GM18507 (cell line): ENCODE results near the gene USP51.
"Not testable (repeated sequence)": the region's sequence is repeated elsewhere in the genome, so short reads cannot be mapped to it uniquely, and the experiment has no call there.

Source experiments
- DNase-seq: peaks from one replicate; pipeline ENCODE4 v3.0.0; 2011; ENCODE audit warnings: low read depth; ENCODE audit not compliant: insufficient read length; ENCODE audit errors: extremely low spot score
- FAIRE-seq: peaks from 2 replicates; lab custom pipeline; 2011; peaks lifted over from hg19 to GRCh38; lab: Jason Lieb, UNC

Gene USP51

DNA sequence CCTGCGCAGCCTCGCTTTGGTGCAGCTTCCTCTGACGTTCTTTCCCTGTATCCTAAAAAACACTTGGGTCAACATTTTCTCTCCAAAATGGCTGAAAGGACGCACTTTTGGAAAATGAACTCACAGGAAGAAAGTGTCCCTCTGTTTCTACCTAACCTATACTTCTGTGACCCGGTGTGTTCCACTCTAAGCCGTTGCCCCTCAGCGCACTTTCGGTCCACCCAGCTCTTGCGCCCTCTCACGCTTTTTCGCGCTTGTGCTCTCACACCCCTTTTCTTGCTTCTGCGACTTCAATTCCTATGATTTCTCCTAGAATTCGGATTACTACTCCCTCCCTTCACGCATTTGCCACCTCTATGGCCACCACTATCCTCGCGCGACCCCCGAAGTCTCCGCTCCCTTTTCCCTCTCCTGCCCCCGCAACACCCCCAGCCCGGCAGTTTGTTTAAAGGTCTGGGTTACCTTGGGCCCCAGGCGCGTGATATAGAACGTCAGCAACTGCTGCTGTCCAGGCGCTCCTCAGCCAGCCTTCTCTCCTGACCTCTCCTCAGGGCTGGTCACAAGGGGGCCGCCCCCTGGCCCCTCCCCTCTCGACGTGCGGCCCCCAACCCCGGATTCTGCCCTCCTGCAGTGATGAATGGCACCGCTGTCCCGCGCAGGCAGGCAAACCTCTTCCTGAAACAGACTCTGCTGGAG, at the start of gene USP51:
Gene USP51, minus strand, starts transcription at position 535 of the 696 bp plus-strand sequence. CDS start 909 bp downstream, outside the sequence.
- no peak for DNase-seq
- FAIRE-seq, result peak; percentile 84

DNA sequence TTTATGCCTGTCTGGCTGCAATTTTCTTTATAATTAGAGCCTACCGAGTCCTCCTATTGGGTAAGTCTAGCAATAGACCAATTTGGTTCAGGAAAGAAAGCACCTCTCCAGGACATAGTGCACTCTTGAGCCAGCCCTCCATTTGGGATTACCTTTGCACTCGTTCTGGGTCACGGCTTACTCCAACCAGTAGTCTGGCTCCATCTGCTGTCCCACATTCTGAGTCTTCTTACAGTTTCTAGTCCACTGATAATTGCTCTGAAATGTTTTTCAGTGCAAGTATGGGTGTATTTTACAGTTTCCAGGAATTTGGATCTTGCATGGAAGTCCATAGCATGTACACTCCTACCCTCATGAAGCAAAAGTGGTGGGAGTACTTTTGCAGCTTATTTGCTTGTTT, 34.8 kb upstream of the USP51 start:
- no peak for DNase-seq
- no peak for FAIRE-seq

DNA sequence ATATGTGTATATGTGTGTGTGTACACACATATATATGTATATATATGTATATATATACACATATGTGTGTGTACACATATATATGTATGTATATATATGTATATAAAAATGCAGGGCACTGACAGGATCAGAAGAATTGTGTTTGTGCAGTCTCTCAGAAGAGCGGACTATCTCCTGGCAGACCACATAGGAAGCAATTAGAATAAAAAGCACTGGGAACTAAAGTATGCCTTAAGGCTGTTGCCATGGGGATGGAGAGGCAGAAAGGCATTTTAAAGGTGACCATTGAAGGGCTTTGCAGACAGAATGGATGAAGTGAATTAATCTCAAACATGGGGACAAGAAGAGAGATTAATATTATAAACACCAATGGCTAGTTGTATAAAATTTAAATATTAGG, 33.7 kb upstream of the USP51 start:
- DNase-seq (no peak), FAIRE-seq (no peak)

DNA sequence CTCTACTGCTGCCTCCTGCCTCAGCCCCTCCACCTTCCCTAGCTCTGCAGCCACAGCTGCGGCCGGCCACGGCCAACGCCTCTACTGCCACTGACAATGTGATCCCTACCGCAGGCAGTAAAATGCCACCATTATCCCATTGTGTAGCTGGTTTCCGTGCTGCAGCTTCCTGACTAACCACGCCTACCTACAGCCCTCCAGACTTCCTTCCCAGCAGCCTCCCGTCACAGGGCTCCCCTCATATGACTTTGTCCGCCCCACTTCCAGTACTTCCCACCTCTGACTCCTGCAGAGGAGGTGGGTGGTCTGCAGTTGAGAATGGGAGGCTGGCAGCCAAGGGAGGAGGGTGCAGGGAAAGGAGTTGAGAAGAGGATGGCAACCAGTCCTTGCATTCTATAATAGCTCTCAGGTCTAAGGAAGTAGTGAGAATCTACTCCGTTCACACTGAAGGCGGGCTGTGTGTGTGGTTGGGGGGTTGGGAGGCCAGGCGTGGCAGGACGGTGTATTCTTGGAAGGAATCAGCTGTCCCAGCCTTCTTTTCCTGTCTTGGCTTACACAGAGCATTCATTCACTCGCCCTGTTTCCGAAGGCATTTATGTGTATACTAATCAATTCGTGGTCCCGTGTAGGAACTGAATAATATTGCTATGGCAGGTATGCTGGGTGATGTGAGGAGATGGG, 33.1 kb upstream of the USP51 start:
- no peak for FAIRE-seq

DNA sequence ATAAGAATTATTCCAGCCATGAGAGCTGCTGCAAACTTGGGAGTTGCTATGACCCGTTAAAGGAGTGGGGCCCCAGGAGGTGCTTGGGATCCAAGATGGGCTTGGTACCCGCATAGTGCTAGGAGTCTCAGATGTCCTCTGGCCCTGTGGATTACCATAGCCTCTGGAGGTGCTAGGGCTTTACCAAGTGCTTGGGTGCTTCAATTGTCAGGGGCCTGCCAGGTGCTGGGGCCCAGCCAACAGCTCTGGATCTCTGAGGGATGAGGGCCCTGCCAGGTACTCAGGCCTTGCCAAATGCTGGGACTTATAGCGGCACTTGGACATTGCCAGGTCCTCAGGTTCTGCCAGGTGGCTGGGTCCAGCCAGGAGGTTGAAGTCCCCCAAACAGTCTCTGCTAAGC, 32.0 kb upstream of the USP51 start:
- DNase-seq (no peak), FAIRE-seq (no peak)

More for the DNA sequence above, 33.1 kb upstream of the USP51 start:
- DNase-seq, result no peak

DNA sequence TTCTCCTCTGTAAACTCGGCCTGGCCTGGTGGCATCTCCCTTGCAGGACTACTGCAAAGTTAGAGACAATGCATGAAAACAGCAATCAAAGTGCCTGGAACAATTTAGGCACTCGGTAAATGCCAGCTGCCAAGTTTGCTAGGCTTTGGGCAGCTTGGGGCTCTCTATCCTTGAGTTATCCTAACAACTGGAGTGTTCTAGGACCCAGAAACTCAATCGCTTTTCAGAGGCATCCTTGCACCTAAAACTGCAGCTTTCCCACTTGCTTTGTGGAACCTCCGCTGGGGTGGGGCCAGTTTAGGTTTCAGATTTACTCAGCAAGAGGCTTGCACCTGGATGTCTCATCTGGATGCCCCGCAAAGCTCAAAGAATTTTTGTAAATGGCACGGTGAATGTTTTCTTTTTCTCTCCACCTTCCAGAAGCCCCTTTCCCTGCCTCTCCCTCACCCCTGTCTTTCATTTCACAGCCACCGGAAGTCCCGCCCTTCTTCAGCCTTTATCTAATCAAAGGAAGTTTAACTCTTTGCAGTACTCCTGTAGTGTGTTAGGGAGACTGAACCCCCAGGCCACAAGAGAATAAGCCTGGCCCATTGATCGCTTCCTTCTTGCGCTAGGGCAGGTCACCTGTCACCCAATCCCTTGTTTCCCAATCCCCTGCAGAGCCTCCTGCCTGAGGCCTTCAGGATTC, 27.3 kb upstream of the USP51 start:
- DNase-seq, result not testable (repeated sequence)
- FAIRE-seq, result peak; percentile 85

DNA sequence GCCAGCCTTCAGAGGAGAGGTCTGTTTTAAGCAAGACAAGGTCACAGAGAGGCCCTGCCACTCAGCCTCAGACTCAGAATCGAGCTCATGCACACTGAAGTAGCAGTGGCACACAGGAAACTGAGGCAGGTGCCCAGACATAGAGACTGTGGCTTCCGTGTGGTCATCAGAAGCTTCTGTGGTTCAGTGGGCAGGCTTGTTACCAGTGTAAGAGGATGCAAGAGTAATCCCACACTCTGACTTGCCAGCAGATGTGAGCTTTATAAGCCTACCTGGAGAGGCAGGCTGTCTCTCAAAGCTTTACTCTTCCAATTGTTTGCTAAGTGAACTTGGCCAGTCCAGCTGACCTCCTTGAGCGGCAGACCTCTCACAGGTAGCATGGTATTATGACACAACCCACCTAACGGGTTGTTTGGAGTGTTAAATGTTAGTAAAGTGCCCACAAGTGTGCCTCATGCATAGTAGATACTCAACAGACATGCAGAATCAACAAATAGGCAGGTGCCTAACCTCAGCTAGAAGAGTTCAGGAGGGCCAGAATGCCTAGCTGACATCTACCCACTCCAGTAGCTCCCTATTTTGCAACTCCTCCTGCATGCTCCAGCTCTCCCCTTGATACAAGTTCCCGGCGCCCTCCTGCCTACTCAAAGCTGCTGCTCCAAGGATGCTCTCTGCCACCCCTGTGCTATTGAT, 23.5 kb upstream of the USP51 start:
- DNase-seq, result not testable (repeated sequence)

DNA sequence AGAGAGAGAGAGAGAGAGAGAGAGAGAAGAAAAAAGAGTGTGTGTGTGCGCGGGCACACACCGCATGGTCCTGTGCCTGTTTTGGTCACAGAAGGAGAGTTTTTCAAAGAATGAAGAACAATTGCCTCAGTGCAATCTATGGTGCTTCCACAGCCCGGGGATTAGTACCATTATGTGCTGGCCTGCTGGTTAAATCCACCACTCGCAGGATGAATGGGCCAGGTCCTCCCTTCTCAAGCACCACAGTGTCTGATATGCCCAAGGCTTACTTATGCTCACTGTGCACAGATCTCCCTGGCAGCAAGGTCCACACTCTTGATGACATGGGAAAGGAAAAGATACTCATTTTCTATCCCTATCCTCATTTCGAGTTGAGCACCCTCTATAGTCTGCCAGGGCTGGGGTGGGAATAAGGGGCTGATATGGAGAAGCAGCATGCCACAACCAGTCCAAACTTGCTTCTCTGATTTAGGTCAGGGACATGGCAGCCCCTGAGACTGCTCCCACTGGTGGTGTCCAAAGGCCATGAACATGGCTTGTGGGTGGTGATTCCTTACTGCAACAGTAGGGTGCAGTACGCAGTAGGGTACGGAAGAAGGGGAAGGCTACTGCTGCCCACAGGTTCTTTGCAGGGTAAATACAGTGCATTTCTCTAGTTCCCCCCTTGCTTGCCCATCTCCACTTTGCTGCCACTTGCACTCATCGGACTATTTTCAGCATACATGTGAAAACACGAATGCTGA, 18.9 kb upstream of the USP51 start:
- peak; percentile 84 for FAIRE-seq

More for the DNA sequence above, 23.5 kb upstream of the USP51 start:
- FAIRE-seq, result peak; percentile 72

DNA sequence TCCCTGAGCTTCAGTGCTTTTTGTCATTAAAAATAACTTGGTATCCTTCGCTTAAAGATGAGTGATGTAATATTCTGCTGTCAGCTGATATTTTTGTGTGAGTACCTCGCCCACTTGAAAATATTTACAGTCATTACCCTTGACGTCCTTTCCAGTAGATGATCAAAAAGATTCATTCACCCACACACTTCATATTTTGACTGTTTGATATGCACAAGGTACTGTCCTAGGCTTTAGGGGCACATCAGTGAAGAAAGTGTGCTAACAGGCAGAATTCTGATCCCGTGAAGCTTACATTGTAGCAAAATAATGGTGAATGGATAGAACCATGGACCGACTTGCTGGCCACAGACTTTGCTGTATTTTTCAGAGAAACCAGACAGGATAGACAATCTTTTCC, 18.1 kb upstream of the USP51 start:
- not testable (repeated sequence) for FAIRE-seq, DNase-seq

More for the DNA sequence above, 18.9 kb upstream of the USP51 start:
- DNase-seq, result not testable (repeated sequence)

DNA sequence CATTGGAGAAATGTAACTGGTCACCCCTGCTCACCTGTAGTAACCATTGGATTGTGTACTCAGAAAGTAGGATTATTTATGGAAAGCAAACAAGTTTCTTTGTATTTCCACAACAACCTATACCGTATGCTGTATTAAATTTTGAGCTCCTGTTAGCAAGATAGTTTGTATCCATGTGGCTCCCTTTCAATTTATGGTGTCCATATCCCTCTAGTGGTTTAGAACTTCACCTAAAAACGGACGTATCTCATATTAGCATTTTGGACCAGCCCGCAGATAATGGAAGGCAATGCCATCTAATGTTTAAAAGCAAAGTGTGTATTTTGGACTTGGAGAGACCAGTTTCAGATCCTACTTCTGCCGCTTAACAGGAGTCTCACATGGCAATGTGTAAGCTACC, 17.4 kb upstream of the USP51 start:
- FAIRE-seq, DNase-seq: not testable (repeated sequence)

DNA sequence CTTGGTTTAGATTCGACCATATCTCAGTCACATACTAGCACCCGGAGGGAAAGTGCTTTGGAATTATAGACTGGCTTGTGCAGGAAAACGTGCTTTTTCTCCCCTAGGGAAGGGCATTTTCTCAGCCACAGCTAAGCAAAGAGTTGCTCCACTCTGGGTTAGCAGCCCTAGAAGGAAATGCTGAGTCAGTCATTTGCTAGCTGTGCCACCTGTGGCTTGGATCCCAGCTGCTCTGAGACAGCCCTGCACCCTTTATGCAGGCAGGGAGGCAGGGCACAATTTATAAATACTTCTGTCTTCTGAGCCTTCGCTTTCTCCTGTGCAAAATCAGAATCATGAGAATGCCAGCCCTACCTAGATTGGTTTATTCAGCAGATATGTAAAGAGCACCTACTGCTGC, 1.3 kb upstream of the USP51 start:
- DNase-seq (no peak), FAIRE-seq (no peak)

DNA sequence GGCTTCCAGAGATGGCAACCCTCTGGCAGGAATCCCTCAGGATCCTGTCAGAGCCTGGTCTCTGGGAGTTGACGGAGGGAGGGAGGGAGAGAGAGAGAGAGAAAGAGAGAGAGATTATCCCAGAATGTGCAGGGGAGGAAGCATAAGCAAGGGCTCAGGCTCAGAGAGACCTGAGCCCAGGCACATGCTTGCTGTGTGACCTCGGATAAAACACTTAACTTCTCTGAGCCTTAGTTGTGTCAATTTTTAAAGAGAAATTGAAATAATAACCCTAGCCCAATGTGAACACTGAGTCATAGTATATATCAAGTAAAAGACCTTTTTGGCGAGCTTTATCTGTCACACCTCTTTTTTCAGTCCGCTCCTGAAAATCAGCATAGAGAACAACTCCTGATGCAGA, 473 bp upstream of the USP51 start:
- no peak for DNase-seq
- FAIRE-seq, result no peak

DNA sequence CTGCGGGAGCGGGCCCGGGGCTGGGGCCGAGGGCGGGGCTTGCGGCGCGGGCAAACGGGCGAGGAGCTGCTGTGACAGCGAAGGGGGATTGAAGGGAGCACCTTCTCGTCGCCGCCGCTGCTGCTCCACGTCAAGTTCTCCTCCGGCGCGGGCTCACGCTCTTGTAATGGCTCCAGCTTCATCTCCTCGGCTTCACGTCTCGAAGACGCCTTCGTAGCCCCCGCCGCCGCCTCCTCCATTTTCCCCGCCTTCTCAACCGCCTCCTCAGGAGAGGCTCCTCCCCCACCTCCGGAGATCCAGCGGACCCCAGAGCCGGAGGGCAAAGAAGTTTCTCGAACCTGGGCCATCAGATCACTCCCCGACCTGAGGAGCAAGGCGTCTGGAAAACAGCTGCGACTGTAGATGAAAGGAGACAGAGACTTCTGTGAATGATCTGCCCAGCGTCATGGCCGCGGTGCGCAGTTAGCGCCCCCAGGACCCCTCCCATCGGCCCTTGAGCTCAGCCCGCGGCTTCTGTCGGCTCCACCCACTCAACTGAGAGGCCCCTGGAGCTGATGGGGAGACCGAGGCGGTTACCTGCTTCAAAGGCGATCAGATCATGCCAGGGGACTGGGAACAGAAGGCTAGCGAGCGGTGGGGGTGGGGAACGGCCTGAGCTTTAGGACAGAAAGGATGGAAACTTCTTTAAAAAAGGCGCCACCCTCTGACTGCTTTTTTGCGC, 895 bp downstream of the USP51 start:
- FAIRE-seq (no peak), DNase-seq (no peak)

DNA sequence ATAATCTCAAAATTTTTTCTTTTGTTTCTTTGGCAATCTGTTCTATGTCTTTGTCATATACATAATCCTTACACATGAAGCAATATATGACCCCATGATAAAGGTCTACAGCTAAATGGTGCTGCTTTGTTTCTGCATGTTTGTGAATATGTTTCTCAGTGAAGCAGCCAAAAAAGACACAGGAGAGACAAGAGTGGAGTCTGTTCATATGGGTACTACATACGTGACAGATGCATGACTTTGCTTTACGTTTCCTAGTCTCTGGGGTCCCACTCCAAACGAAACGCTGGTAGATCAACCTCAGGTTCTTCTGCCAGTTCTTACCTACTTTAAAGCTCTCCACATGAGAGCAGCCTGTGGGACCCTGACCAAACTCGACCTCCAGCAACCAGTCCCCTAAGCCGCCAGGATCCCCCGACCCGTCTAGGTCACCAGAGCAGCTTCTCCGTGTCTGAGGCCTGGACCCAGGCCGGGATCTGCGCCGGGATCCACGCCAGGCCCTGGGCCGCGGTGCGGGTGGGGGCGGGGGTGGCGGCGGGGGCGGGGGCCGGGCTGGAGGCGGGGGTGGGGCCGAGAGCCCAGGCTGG, 1.5 kb downstream of the USP51 start:
- DNase-seq (no peak), FAIRE-seq (peak; percentile 84)

DNA sequence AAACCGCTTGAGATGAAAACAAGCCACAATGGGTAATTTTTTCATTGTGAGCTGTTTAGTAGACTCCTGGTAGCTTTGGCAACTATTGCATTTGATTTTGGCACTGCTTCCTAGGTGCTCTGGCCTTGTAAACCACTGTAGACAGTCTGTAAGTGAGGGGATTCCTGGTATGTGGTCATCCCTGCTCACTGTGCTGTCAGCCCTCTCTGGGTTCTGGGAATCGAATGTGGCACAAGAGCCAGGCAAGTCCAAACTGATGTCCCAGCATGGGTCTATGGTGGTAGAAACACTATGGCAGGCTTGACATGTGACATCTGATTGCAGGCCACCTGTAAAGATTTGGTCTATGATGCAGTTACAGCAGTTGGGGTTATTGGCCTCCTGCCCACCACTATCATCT, 2.5 kb downstream of the USP51 start:
- no peak for FAIRE-seq
- DNase-seq, result no peak

DNA sequence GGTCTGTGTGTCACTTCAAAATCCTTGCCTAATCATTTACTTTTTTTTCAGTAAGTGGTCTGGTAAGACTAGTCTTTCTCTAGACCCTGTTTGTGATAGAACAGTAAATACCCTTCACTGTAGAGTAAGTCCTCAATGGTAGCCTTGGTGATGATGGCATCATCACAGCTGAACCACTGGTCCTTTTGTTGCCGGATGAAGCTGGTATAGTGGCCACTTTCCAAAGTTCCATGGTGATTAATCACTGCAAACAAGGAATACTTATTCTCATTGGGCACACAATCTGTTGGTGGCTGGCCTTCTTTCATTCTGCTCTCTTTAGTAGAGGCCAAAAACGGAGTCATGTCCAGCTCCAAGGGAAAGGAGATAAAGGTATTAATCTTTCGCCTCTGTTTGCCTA, 2.9 kb downstream of the USP51 start:
- FAIRE-seq, result no peak
- no peak for DNase-seq

DNA sequence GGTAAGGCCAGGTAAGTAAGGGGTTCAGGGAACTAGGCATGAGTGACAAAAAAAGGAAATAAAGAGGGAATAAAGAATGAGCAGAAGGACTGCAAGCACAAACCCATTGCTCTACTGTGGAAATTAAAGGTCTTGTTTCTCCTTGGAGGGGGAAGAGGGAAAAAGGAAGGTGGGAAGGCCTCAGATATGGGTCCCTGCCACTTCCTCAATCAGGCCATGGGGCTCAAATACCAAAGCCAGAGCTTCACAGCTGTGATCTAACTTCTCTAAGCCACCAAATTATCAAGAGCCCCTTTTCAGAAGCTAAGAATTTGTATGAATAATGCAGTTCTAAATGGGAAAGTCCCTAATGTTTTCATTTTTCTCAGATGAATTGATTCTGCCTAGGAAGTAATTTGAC, 4.7 kb downstream of the USP51 start:
- FAIRE-seq (no peak), DNase-seq (no peak)

DNA sequence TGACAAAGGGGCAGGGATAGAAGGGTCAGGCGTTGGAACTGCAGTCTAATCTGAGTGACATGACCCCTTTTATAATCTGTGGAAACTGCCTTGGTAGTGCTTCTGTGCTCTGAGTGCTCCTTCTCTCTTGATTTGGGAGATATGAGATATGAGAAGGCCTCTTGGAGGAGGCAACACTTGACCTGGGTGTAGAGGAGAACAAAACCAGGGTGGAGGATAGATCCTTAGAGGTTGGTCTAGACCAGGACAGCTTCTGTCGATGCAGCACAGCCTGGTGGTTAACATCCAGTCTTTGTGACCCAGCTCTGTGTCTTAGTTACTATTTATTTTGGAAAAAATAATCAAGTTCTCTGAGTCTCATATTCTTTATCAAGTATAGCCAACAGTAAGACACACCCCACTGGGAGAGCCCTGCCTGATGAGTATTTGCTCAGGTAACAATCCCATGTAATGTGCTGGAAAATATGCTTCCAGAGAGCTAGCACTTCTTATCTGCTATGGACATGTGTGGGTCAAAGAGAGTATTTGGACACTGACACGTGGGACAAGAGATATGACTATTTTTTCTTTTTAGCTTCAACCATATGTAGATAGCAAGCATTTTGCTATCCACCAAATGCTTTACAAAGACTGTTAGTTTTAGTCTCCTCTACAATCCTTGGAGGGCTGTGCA, 9.1 kb downstream of the USP51 start:
- no peak for FAIRE-seq

More for the DNA sequence above, 9.1 kb downstream of the USP51 start:
- no peak for DNase-seq
